IMR-90 (cell line): ENCODE results near the gene GPR107. TPM values are rescaled to one million over a fixed set of nuclear protein-coding genes. Genes with fewer than 3 reads are reported as not detected.

Source experiments
- ATAC-seq: fragments of 200-7000 bp; cut with Tn5 transposase; 2 replicates; pipeline ENCODE4 v1.9.1; 2020; ENCODE audit warnings: low read depth, mild to moderate bottlenecking, moderate library complexity
- BruUV-seq: library from RNA; stranded (reverse); fragments of 400-500 nt; replicated peaks from 2 replicates; lab custom pipeline; 2021; lab: Mats Ljungman, UMichigan
- CTCF ChIA-PET: fragments of 300-600 bp; formaldehyde crosslinking; extraction: SDS; loops from one replicate; lab custom pipeline; 2021; ENCODE audit warnings: antibody characterized with exemption; lab: Yijun Ruan, JAX
- POLR2A ChIA-PET: fragments of 300-600 bp; sonication (Branson Sonifier 250); formaldehyde crosslinking; loops from one replicate; lab custom pipeline; 2022; ENCODE audit warnings: antibody characterized with exemption; ENCODE audit not compliant: unreplicated experiment; lab: Charles Lee
- DNase-seq: peaks from one replicate; pipeline ENCODE4 v3.0.0; 2013
- H2AFZ ChIP-seq: replicated peaks from 2 replicates; pipeline ENCODE3; 2013; ENCODE audit warnings: low read length, mild to moderate bottlenecking; ENCODE audit not compliant: poor library complexity
- H2AK5ac ChIP-seq: 2 replicates; pipeline ENCODE4 v1.6.1; 2013; ENCODE audit warnings: low read depth, low read length, inconsistent platforms
- H2AK9ac ChIP-seq: replicated peaks from 2 replicates; pipeline ENCODE3; 2013; ENCODE audit warnings: mild to moderate bottlenecking, low read depth, low read length, moderate library complexity; ENCODE audit not compliant: poor library complexity
- H2BK120ac ChIP-seq: 2 replicates; pipeline ENCODE4 v1.6.1; 2013; ENCODE audit warnings: low read depth, low read length, inconsistent platforms
- H2BK15ac ChIP-seq: 3 replicates; pipeline ENCODE4 v1.6.1; 2013; ENCODE audit warnings: low read depth, low read length, inconsistent platforms
- H2BK20ac ChIP-seq: 2 replicates; pipeline ENCODE4 v1.6.1; 2013; ENCODE audit warnings: low read depth, mild to moderate bottlenecking, inconsistent platforms, low read length, moderate library complexity
- H2BK5ac ChIP-seq: 2 replicates; pipeline ENCODE4 v1.6.1; 2013; ENCODE audit warnings: mild to moderate bottlenecking, low read depth, low read length, inconsistent platforms; ENCODE audit not compliant: poor library complexity, severe bottlenecking
- H3K14ac ChIP-seq: replicated peaks from 2 replicates; pipeline ENCODE4 v1.6.1; 2013; ENCODE audit warnings: low read depth, low read length, inconsistent platforms
- H3K18ac ChIP-seq: 2 replicates; pipeline ENCODE4 v1.6.1; 2013; ENCODE audit warnings: low read depth, low read length, control low read depth
- H3K23ac ChIP-seq: 2 replicates; pipeline ENCODE4 v1.6.1; 2013; ENCODE audit warnings: low read depth, low read length, inconsistent platforms
- H3K27ac ChIP-seq: 2 replicates; pipeline ENCODE4 v1.5.1; 2013; ENCODE audit warnings: mild to moderate bottlenecking, control low read depth, low read length; ENCODE audit not compliant: insufficient read depth
- H3K27me3 ChIP-seq: 2 replicates; pipeline ENCODE4 v1.6.1; 2013; ENCODE audit warnings: low read length; ENCODE audit not compliant: control insufficient read depth, insufficient read depth
- H3K36me3 ChIP-seq: 2 replicates; pipeline ENCODE4 v1.6.1; 2013; ENCODE audit warnings: low read length, mixed read lengths; ENCODE audit not compliant: control insufficient read depth, insufficient read depth
- H3K4ac ChIP-seq: 2 replicates; pipeline ENCODE4 v1.6.1; 2013; ENCODE audit warnings: low read depth, low read length, inconsistent platforms
- H3K4me1 ChIP-seq: 2 replicates; pipeline ENCODE4 v1.6.1; 2013; ENCODE audit warnings: low read length, mixed read lengths; ENCODE audit not compliant: control insufficient read depth, insufficient read depth
- H3K4me2 ChIP-seq: 2 replicates; pipeline ENCODE4 v1.6.1; 2013; ENCODE audit warnings: low read depth, mild to moderate bottlenecking, control low read depth, low read length, moderate library complexity
- H3K4me3 ChIP-seq: 2 replicates; pipeline ENCODE4 v1.5.1; 2013; ENCODE audit warnings: low read depth, mild to moderate bottlenecking, control low read depth, low read length, moderate library complexity; ENCODE audit not compliant: insufficient read depth
- H3K56ac ChIP-seq: 2 replicates; pipeline ENCODE4 v1.6.1; 2013; ENCODE audit warnings: low read length, inconsistent platforms; ENCODE audit not compliant: insufficient read depth; ENCODE audit errors: extremely low read depth
- H3K79me1 ChIP-seq, 2 experiments: 2 replicates each; pipeline ENCODE4 v1.6.1; 2013; ENCODE audit warnings: low read length in 2 of 2, inconsistent platforms in 1 of 2, low read depth in 1 of 2
- H3K9ac ChIP-seq: 2 replicates; pipeline ENCODE4 v1.6.1; 2013; ENCODE audit warnings: low read depth, low read length, control low read depth
- H3K9me1 ChIP-seq: 2 replicates; pipeline ENCODE4 v1.6.1; 2013; ENCODE audit warnings: low read length, inconsistent platforms; ENCODE audit not compliant: insufficient read depth
- H3K9me3 ChIP-seq: 2 replicates; pipeline ENCODE4 v1.6.1; 2013; ENCODE audit warnings: low read length; ENCODE audit not compliant: control insufficient read depth, insufficient read depth
- H4K20me1 ChIP-seq: 2 replicates; pipeline ENCODE4 v1.6.1; 2013; ENCODE audit warnings: low read length, inconsistent platforms; ENCODE audit not compliant: insufficient read depth
- H4K5ac ChIP-seq: 2 replicates; pipeline ENCODE4 v1.6.1; 2013; ENCODE audit warnings: mild to moderate bottlenecking, low read depth, low read length, control low read depth
- H4K8ac ChIP-seq, 2 experiments: 2 replicates each; pipeline ENCODE4 v1.6.1; 2013; ENCODE audit warnings: low read depth in 2 of 2, low read length in 2 of 2, control low read depth in 1 of 2, inconsistent platforms in 1 of 2
- H4K91ac ChIP-seq: 2 replicates; pipeline ENCODE4 v1.6.1; 2013; ENCODE audit warnings: low read depth, low read length, inconsistent platforms; ENCODE audit not compliant: insufficient read depth
- BHLHE40 ChIP-seq: fragments of 150-350 bp; IDR thresholded peaks from 2 replicates; pipeline ENCODE4 v1.6.1; 2016; ENCODE audit warnings: mild to moderate bottlenecking, low read depth, low read length
- CHD1 ChIP-seq: IDR thresholded peaks from 2 replicates; pipeline ENCODE4 v1.6.1; 2012; ENCODE audit warnings: low read depth, low read length, improper control_type of control experiment
- FOS ChIP-seq: fragments of 150-350 bp; IDR thresholded peaks from 2 replicates; pipeline ENCODE4 v1.6.1; 2016; ENCODE audit warnings: low read depth, low read length
- MAFK ChIP-seq: IDR thresholded peaks from 2 replicates; pipeline ENCODE4 v1.6.1; 2012; ENCODE audit warnings: low read depth, low read length, improper control_type of control experiment
- MAZ ChIP-seq: IDR thresholded peaks from 2 replicates; pipeline ENCODE4 v1.6.1; 2012; ENCODE audit warnings: low read depth, mild to moderate bottlenecking, low read length, improper control_type of control experiment, moderate library complexity, borderline replicate concordance
- MXI1 ChIP-seq: IDR thresholded peaks from 2 replicates; pipeline ENCODE4 v1.6.1; 2012; ENCODE audit warnings: low read depth, mild to moderate bottlenecking, low read length, moderate library complexity, borderline replicate concordance
- NFE2L2 ChIP-seq: fragments of 150-350 bp; IDR thresholded peaks from 2 replicates; pipeline ENCODE4 v1.6.1; 2016; ENCODE audit warnings: low read depth, mild to moderate bottlenecking, low read length
- POLR2A ChIP-seq: IDR thresholded peaks from 2 replicates; pipeline ENCODE4 v1.6.1; 2012; ENCODE audit warnings: mild to moderate bottlenecking, low read depth, low read length
- RAD21 ChIP-seq: IDR thresholded peaks from 2 replicates; pipeline ENCODE4 v1.6.1; 2012; ENCODE audit warnings: low read length, improper control_type of control experiment
- RCOR1 ChIP-seq: IDR thresholded peaks from 2 replicates; pipeline ENCODE4 v1.6.1; 2012; ENCODE audit warnings: mild to moderate bottlenecking, low read length, improper control_type of control experiment; ENCODE audit not compliant: insufficient replicate concordance
- RFX5 ChIP-seq: IDR thresholded peaks from 2 replicates; pipeline ENCODE4 v1.8.0; 2012; ENCODE audit warnings: low read depth, mild to moderate bottlenecking, low read length, moderate library complexity
- SMC3 ChIP-seq: fragments of 150-350 bp; IDR thresholded peaks from 2 replicates; pipeline ENCODE4 v1.6.1; 2016; ENCODE audit warnings: low read depth, mild to moderate bottlenecking, antibody characterized with exemption, low read length, moderate library complexity
- WGBS, 2 experiments: methylation state at CpG; one replicate each; pipeline versions ENCODE4 v1.1.5 to v1.1.7; 2013; ENCODE audit warnings: missing lambda C conversion rate in 2 of 2; ENCODE audit not compliant: insufficient read length in 1 of 2; ENCODE audit errors: extremely low coverage in 2 of 2; 5-methylcytosine and 5-hydroxymethylcytosine counted together
- dilution Hi-C: fragments of 300-500 bp; cut with HindIII; formaldehyde crosslinking; loops from one replicate; pipeline ENCODE4 v1.14.3; 2018; ENCODE audit warnings: low sequenced_read_pairs; ENCODE audit not compliant: unreplicated experiment
- in situ Hi-C: fragments of 300-500 bp; cut with MboI; formaldehyde crosslinking; loops from 3 replicates; pipeline ENCODE4 v1.14.3; 2019; ENCODE audit warnings: low sequenced_read_pairs, inconsistent platforms, mixed read lengths
- intact Hi-C: fragments of 100-400 bp; cut with micrococcal nuclease; formaldehyde crosslinking; loops from 2 replicates; pipeline ENCODE4 v1.10.0; 2022
- polyA plus RNA-seq, 3 experiments: library from polyadenylated mRNA; depleted of rRNA; stranded (reverse); fragments of >200 nt; gene quantifications; 2 replicates each; pipeline ENCODE4 v1.2.3, GENCODE V29; 2012; ENCODE audit warnings: low replicate concordance in 1 of 3
- total RNA-seq: library from RNA; depleted of rRNA; stranded (reverse); fragments of >200 nt; gene quantifications from 2 replicates; pipeline ENCODE4 v1.2.3, GENCODE V29; 2012
- TF ChIP-seq, protein P1 (sequence below): conservative IDR thresholded peaks from 2 replicates; pipeline ENCODE4 v1.5.1; 2012; ENCODE audit warnings: mild to moderate bottlenecking, low read depth, low read length, improper control_type of control experiment
- TF ChIP-seq, protein P2 (sequence below): fragments of 150-350 bp; IDR thresholded peaks from 2 replicates; pipeline ENCODE4 v1.6.1; 2016; ENCODE audit warnings: low read depth, mild to moderate bottlenecking, low read length, moderate library complexity, borderline replicate concordance

GPR107 gene
- total and polyA plus RNA-seq, 2 of the 4 experiments (the other 2 are of a cell fraction): 16.7 to 21.6 TPM

DNA sequence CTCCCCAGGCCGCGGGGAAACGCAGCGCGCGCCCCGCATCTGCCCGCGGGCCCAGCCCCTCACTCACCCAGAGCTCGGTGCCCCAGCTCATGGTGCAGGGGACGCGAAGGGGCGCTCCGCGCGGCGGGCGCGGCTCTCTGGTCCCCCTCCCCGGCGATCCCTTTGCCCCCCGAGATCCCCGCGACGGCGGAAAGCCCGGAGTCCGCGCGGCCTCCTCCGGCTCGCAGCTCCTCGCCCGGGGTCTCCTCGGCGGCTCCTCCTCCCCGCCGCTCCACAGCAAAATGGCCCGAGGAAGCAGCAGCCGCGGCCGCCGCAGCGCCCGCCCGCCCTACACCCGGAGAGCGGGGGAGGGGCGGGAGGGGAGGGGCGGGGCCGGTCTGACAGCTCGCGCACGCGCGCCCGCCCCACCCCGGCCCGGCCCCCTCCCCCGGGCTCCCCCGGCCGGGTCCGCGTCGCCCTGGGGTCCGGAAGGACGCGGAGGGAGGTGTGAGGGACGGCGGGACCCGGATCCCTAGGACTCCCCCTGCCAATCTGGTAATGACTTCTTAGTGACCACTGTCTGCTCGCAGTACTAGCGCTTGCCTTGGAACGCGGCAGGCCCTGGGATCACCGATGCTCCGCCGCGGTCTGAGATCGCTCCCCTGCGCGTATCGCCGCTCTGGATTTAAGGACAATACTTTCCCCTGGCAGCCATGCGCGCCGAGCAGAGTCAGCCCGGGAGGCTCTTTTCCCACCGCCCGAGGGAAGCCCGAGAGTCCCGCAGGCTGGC lies 10.6 kb upstream of the GPR107 start, which contains the start of gene FNBP1:
Gene FNBP1 (minus strand): TSS at position 305 of the 769 bp plus-strand sequence. CDS start 214 bp downstream, at position 91.
- Histone ChIP-seq H3K27me3 (no peaks in the 10 kb centered on the region), H4K8ac (peak within 1 kb of the TSS; percentile 50 to 77; a peak in 3 of 4 replicates), H3K4me2 (peak within 1 kb of the TSS; percentile 75), H3K18ac (0 out of 2 replicates have a peak within 1 kb of the TSS, but pooled peaks have one; percentile 17), H3K9me3 (no peaks in the 10 kb centered on the region), H3K4ac (peak within 1 kb of the TSS; percentile 88), H3K56ac (peak within 1 kb of the TSS; percentile 60; the same call in 1 of the 2 replicates), H4K5ac (no peak within 1 kb of the TSS), H2AK9ac (peak within 1 kb of the TSS; percentile 86), H3K14ac (peak within 1 kb of the TSS; percentile 95), H4K20me1 (peaks cover 35% of the 10 kb centered on the region), H2AK5ac (peak within 1 kb of the TSS; percentile 62; the same call in 1 of the 2 replicates), H2BK120ac (peak within 1 kb of the TSS; percentile 94), H3K9me1 (no peaks in the 10 kb centered on the region), H2BK20ac (peak within 1 kb of the TSS; percentile 84), H3K27ac (peak within 1 kb of the TSS; percentile 83), H3K23ac (peak within 1 kb of the TSS; percentile 89), H3K4me3 (peak within 1 kb of the TSS; percentile 68), H2BK15ac (peak within 1 kb of the TSS; percentile 90; the same call in 1 of the 3 replicates), H2AFZ (peak within 1 kb of the TSS; percentile 100), H3K4me1 (no peaks in the 10 kb centered on the region), H4K91ac (peak within 1 kb of the TSS; percentile 78), H3K36me3 (no peaks in the 10 kb centered on the region), H2BK5ac (peak within 1 kb of the TSS; percentile 69), H3K9ac (peak within 1 kb of the TSS; percentile 79), H3K79me1 (peaks cover 11 to 25% of the 10 kb centered on the region in 2 experiments; a peak in 3 of 4 replicates)
- intact Hi-C loops (loop anchor here (1.0 to 5.0 kb wide), 4 partner anchors 78 to 208 kb away; partner anchors contain the start of genes C9orf78 and USP20), dilution Hi-C loops (no loop called here), in situ Hi-C loops (loop anchor here (5.0 kb wide), 1 partner anchor 76 kb away; no protein-coding TSS in a partner anchor)
- DNase-seq (peak; percentile 75), ATAC-seq (peak; percentile 91)
- no TSS peak for BruUV-seq
- POLR2A ChIA-PET: interaction anchor here (0.6 kb wide), 2 partner anchors 25 to 26 kb away, joined by 8 to 9 read pairs; no protein-coding TSS in a partner anchor
- CTCF ChIA-PET: no interaction called here
- 0% methylated on average over 19 of the region's 92 CpGs; no CpG with 5 or more reads in 1 of the 2 experiments for WGBS, 2 experiments
- TF ChIP-seq SMC3 (no peak), FOS (no peak), POLR2A (peak; percentile 65; the same call in 1 of the 2 replicates), MAFK (no peak), MAZ (peak; percentile 40; the same call in 1 of the 2 replicates), CHD1 (no peak), NFE2L2 (no peak), RAD21 (no peak), BHLHE40 (no peak), RCOR1 (no peak), RFX5 (no peak), MXI1 (peak; percentile 29; the same call in 1 of the 2 replicates)
- TF ChIP-seq, protein P1, sequence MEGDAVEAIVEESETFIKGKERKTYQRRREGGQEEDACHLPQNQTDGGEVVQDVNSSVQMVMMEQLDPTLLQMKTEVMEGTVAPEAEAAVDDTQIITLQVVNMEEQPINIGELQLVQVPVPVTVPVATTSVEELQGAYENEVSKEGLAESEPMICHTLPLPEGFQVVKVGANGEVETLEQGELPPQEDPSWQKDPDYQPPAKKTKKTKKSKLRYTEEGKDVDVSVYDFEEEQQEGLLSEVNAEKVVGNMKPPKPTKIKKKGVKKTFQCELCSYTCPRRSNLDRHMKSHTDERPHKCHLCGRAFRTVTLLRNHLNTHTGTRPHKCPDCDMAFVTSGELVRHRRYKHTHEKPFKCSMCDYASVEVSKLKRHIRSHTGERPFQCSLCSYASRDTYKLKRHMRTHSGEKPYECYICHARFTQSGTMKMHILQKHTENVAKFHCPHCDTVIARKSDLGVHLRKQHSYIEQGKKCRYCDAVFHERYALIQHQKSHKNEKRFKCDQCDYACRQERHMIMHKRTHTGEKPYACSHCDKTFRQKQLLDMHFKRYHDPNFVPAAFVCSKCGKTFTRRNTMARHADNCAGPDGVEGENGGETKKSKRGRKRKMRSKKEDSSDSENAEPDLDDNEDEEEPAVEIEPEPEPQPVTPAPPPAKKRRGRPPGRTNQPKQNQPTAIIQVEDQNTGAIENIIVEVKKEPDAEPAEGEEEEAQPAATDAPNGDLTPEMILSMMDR: no peak
- TF ChIP-seq, protein P2, sequence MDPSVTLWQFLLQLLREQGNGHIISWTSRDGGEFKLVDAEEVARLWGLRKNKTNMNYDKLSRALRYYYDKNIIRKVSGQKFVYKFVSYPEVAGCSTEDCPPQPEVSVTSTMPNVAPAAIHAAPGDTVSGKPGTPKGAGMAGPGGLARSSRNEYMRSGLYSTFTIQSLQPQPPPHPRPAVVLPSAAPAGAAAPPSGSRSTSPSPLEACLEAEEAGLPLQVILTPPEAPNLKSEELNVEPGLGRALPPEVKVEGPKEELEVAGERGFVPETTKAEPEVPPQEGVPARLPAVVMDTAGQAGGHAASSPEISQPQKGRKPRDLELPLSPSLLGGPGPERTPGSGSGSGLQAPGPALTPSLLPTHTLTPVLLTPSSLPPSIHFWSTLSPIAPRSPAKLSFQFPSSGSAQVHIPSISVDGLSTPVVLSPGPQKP: no peak
